H1 (cell line): Measurements from ENCODE around the gene OTOGL. TPM values are rescaled to one million over a fixed set of nuclear protein-coding genes. Genes with fewer than 3 reads are reported as not detected.

Experiments
- HDAC2 ChIP-seq, 2 experiments: fragments of 300-600 bp in 1 of 2; sonication (generic) in 1 of 2; IDR thresholded peaks; 2 replicates each; pipeline ENCODE4 v1.6.1; 2011 to 2012; ENCODE audit warnings: low read depth in 2 of 2, low read length in 2 of 2, mild to moderate bottlenecking in 2 of 2, moderate library complexity in 2 of 2, borderline replicate concordance in 1 of 2, inconsistent platforms in 1 of 2
- SRF ChIP-seq: IDR thresholded peaks from 2 replicates; pipeline ENCODE4 v1.6.1; 2011; ENCODE audit warnings: mild to moderate bottlenecking, low read depth, low read length, moderate library complexity
- polyA plus RNA-seq, 7 experiments: library from polyadenylated mRNA; depleted of rRNA in 3 of 7; stranded (reverse) in 5 of 7; unstranded in 2 of 7; fragments of >200 nt in 5 of 7; fragments of 200-250 nt in 2 of 7; gene quantifications; 1 replicate in 5 of 7; 2 replicates in 1 of 7; 4 replicates in 1 of 7; pipeline versions ENCODE4 v1.2.1 to v1.2.3, GENCODE V29; 2011 to 2013; ENCODE audit warnings: missing spikeins in 2 of 7, mixed read lengths in 2 of 7
- total RNA-seq: library from RNA; stranded (reverse); fragmentation: NEBNext Ultra II Directional; extraction: Animal tissue kit (Norgen Biotek cat#: 25700); gene quantifications from 2 replicates; pipeline ENCODE4 v1.2.1, GENCODE V29; 2021

Gene OTOGL
- total and polyA plus RNA-seq, 2 of the 8 experiments (the other 6 are each of a cell fraction or from before 2014, with no cell fraction given), result 0.12 to 0.17 TPM

- no peak for TF ChIP-seq SRF
- no peak for TF ChIP-seq HDAC2 (IDR thresholded peaks at IDR 0.05; ENCODE audit: borderline replicate concordance in 1 of 2, low read depth in 2 of 2, low read length in 2 of 2)
Observed at GRCh38 chr12:80162177-80162576, 62.8 kb downstream of the OTOGL start (continued).
